ENCODE measurements around the gene GAN. TPM values are rescaled to one million over a fixed set of nuclear protein-coding genes. Genes with fewer than 3 reads are reported as not detected.

The GAN gene
- total RNA-seq, 1 experiment from 2014 or later = 8.7 TPM

GRCh38 chr16:81353895-81354294 is 39.1 kb downstream of the GAN start:
- Histone ChIP-seq H3K36me3 (replicated peaks; ENCODE audit: control insufficient read depth, insufficient read depth, low read length) (peaks cover 11% of the 10 kb centered on the region), H3K27me3 (ENCODE audit: control insufficient read depth, insufficient read depth, low read length) (no peaks in the 10 kb centered on the region), H3K4me3 (ENCODE audit: insufficient read depth, low read depth, low read length) (no peak overlapping the region)
- no peak for DNase-seq

DNA sequence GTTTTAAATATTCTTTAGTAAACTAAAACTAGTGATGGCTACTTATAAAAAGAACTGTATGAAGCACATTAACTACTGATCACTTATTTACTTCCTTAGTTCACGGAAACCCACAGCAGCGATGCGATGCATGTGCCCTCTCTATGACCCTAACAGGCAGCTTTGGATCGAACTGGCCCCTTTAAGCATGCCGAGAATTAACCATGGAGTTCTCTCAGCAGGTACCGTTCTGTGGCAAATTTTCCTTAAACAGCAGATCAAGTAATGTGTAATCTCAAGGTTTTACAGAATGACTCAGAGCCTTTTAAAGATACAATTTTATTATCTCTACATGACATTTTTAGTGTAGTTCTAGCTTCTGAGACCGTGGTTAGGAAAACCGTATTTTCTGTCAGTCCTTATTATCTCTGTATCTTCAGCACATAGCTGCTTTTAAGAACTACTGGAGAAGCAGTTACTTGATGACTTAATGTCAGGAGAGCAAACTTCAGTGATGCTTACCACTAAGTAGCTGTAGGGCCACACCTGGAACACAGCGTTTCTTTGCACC is 43.0 kb downstream of the GAN start:
- H3K27me3 ChIP-seq (ENCODE audit: control insufficient read depth, insufficient read depth, low read length) = no peaks in the 10 kb centered on the region
- DNase-seq = no peak
- no peak overlapping the region for H3K4me3 ChIP-seq (ENCODE audit: insufficient read depth, low read depth, low read length)
- peaks cover 11% of the 10 kb centered on the region for H3K36me3 ChIP-seq (replicated peaks; ENCODE audit: control insufficient read depth, insufficient read depth, low read length)

GRCh38 chr16:81358860-81359259 is 44.1 kb downstream of the GAN start:
- DNase-seq = no peak
- peaks cover 16% of the 10 kb centered on the region for H3K36me3 ChIP-seq (replicated peaks; ENCODE audit: control insufficient read depth, insufficient read depth, low read length)
- H3K4me3 ChIP-seq (ENCODE audit: insufficient read depth, low read depth, low read length) = no peak overlapping the region
- no peaks in the 10 kb centered on the region for H3K27me3 ChIP-seq (ENCODE audit: control insufficient read depth, insufficient read depth, low read length)

- H3K27me3 ChIP-seq (ENCODE audit: control insufficient read depth, insufficient read depth, low read length) = no peaks in the 10 kb centered on the region
- peaks cover 18% of the 10 kb centered on the region for H3K36me3 ChIP-seq (replicated peaks; ENCODE audit: control insufficient read depth, insufficient read depth, low read length)
- H3K4me3 ChIP-seq (ENCODE audit: insufficient read depth, low read depth, low read length) = no peak overlapping the region
- DNase-seq = no peak
Observed at GRCh38 chr16:81360135-81360534, 45.4 kb downstream of the GAN start.

DNA sequence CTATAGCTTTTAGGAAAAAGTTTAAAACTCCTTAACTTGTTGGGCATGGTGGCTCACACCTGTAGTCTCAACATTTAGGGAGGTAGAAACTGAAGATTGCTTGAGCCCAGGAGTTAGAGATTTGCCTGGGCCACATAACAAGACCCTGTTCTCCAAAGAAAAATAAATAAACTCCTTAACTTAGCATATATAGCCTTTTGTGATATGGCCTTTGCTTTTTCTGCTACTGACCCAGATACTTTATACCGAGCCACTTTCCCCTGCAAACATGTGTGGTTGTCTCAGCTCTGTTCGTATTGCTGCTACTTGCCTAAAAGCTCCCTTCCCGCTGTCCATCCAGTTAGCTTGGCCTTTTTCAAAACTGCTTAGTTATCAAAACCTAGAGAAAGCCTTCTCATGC is 51.0 kb downstream of the GAN start:
- Histone ChIP-seq H3K27me3 (ENCODE audit: control insufficient read depth, insufficient read depth, low read length) (no peaks in the 10 kb centered on the region), H3K4me3 (ENCODE audit: insufficient read depth, low read depth, low read length) (no peak overlapping the region), H3K36me3 (replicated peaks; ENCODE audit: control insufficient read depth, insufficient read depth, low read length) (peaks cover 15% of the 10 kb centered on the region)
- DNase-seq = no peak

DNA sequence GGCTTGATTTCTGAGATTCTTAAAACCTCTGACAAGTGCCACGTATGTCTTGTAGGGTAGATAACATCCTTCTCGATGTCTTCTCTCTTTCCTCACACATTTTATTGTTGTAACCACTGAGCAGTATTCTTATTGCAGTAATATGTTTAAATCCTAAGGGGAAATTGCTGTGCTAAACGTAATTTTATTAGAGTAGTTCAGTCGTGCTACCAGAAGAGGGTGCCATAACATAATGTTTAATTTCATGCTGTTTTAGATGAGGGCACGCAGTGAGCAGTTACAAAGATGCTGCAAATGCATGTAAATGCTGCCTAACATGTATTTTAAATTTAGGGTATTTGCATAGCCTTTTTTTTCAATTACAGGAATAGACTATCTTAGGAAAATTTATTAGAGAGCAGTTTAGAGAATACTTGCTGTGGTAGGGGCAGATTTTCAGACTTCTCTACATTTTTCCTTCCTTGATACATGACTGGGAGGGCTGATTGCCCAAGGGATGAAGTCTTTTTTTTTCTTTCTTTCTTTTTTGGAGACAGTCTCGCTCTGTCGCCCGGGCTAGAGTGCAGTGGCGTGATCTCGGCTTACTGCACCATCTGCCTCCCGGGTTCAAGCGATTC is 51.7 kb downstream of the GAN start:
- peaks cover 16% of the 10 kb centered on the region for H3K36me3 ChIP-seq (replicated peaks; ENCODE audit: control insufficient read depth, insufficient read depth, low read length)
- H3K27me3 ChIP-seq (ENCODE audit: control insufficient read depth, insufficient read depth, low read length) = no peaks in the 10 kb centered on the region
- no peak overlapping the region for H3K4me3 ChIP-seq (ENCODE audit: insufficient read depth, low read depth, low read length)
- peak; percentile 56 for DNase-seq

DNA sequence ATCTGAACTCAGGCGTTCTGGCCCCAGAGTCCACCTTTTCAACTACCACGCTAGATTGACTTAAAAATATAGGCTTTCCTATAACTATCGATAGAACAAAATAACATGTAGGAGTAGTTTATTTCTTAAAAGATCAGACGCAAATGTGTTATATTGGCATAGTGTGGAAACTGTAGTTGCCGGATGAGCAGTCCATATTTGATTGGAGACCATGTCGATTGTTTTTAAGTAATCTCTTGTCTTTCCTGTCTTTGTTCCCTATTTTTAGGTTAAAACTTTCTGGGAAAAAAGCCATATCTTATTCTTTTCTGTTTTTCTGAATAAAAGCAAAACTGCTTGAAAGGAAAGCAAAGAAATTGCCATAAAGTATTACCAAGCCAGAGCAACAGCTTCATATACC is 53.1 kb downstream of the GAN start:
- Histone ChIP-seq H3K4me3 (ENCODE audit: insufficient read depth, low read depth, low read length) (no peak overlapping the region), H3K36me3 (replicated peaks; ENCODE audit: control insufficient read depth, insufficient read depth, low read length) (peaks cover 14% of the 10 kb centered on the region), H3K27me3 (ENCODE audit: control insufficient read depth, insufficient read depth, low read length) (no peaks in the 10 kb centered on the region)
- DNase-seq = no peak

DNA sequence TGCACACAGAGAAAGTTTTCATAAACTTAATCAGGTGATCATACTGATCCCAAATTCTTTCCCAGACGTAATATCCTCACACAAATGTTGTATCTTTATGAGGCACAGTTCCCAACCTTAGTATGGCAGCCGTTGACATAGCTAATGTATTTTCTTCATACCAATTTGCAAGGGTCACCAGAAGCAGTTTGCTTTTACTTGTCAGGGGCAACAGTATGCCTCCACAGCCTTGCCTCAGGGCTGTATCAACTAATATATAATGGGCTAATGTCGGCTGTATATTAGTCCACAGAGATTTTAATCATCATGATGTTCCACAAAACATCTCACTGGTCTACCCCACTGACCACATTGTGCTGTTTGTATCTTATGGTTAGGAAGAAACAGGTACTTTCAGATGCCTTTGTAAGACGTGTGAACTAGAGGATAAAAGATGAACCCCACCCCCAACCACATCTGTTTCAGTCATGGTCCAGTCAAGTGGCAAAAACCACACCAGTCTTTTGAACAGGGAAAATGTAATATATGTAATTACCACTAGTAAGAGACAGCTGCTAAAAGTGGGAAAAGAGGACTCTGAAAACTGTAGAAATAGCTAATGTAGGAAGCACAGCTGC is 55.2 kb downstream of the GAN start:
- no peak for DNase-seq
- H3K27me3 ChIP-seq (ENCODE audit: control insufficient read depth, insufficient read depth, low read length) = no peaks in the 10 kb centered on the region
- H3K36me3 ChIP-seq (replicated peaks; ENCODE audit: control insufficient read depth, insufficient read depth, low read length) = peaks cover 8% of the 10 kb centered on the region
- no peak overlapping the region for H3K4me3 ChIP-seq (ENCODE audit: insufficient read depth, low read depth, low read length)

GRCh38 chr16:81371106-81371505 is 56.3 kb downstream of the GAN start:
- H3K27me3 ChIP-seq (ENCODE audit: control insufficient read depth, insufficient read depth, low read length) = no peaks in the 10 kb centered on the region
- H3K4me3 ChIP-seq (ENCODE audit: insufficient read depth, low read depth, low read length) = no peak overlapping the region
- peaks cover 7% of the 10 kb centered on the region for H3K36me3 ChIP-seq (replicated peaks; ENCODE audit: control insufficient read depth, insufficient read depth, low read length)
- no peak for DNase-seq

DNA sequence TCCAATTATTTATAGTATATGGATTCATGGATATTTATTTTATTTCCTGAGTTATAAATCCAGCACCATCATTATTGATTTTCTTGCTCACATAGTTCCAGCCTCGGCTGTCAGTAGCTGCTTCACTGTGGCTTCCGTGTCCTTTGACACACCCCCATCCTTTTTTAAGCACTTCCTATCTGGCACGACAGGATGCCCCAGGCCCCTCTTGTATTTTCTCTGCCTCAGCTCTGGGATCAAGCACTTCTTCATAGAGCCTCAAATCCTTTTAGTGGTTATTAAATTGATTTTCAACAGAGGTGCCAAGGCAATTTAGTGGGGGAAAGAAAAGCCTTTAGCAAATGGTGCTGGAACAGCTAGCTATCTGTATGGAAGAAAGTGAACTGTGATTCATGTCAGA is 59.8 kb downstream of the GAN start:
- no peak for DNase-seq
- Histone ChIP-seq H3K36me3 (replicated peaks; ENCODE audit: control insufficient read depth, insufficient read depth, low read length) (peaks cover 7% of the 10 kb centered on the region), H3K27me3 (ENCODE audit: control insufficient read depth, insufficient read depth, low read length) (no peaks in the 10 kb centered on the region), H3K4me3 (ENCODE audit: insufficient read depth, low read depth, low read length) (no peak overlapping the region)

- Histone ChIP-seq H3K27me3 (ENCODE audit: control insufficient read depth, insufficient read depth, low read length) (no peaks in the 10 kb centered on the region), H3K36me3 (replicated peaks; ENCODE audit: control insufficient read depth, insufficient read depth, low read length) (peaks cover 5% of the 10 kb centered on the region), H3K4me3 (ENCODE audit: insufficient read depth, low read depth, low read length) (no peak overlapping the region)
- no peak for DNase-seq
Observed at GRCh38 chr16:81376880-81377279, 62.1 kb downstream of the GAN start.

DNA sequence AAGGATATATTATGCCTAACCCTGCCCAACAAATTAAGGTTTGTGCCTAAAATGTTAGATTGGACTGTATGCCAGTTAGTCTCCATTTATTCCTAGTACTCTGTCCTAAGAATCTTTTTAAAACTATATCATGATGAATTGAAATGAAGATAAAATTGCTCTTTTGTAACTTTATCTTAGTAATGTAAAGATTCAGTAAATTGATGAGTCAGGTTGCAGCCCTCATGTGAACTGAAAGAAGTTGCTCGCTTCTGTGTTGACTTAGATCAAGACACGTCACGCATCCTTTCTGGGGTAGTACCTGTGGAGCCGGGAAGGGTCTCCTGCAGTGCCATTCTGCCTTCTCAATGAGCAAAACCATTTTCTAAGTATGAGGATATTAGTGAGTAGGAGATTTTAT is 63.3 kb downstream of the GAN start:
- no peak for DNase-seq
- Histone ChIP-seq H3K27me3 (ENCODE audit: control insufficient read depth, insufficient read depth, low read length) (no peaks in the 10 kb centered on the region), H3K4me3 (ENCODE audit: insufficient read depth, low read depth, low read length) (no peak overlapping the region), H3K36me3 (replicated peaks; ENCODE audit: control insufficient read depth, insufficient read depth, low read length) (peaks cover 5% of the 10 kb centered on the region)

GRCh38 chr16:81380932-81381331 is 66.2 kb downstream of the GAN start:
- Histone ChIP-seq H3K27me3 (ENCODE audit: control insufficient read depth, insufficient read depth, low read length) (no peaks in the 10 kb centered on the region), H3K4me3 (ENCODE audit: insufficient read depth, low read depth, low read length) (no peak overlapping the region), H3K36me3 (replicated peaks; ENCODE audit: control insufficient read depth, insufficient read depth, low read length) (peaks cover 6% of the 10 kb centered on the region)
- no peak for DNase-seq

GRCh38 chr16:81384006-81384405 is 69.2 kb downstream of the GAN start:
- Histone ChIP-seq H3K27me3 (ENCODE audit: control insufficient read depth, insufficient read depth, low read length) (no peaks in the 10 kb centered on the region), H3K36me3 (replicated peaks; ENCODE audit: control insufficient read depth, insufficient read depth, low read length) (peaks cover 1% of the 10 kb centered on the region), H3K4me3 (ENCODE audit: insufficient read depth, low read depth, low read length) (no peak overlapping the region)
- DNase-seq = no peak

DNA sequence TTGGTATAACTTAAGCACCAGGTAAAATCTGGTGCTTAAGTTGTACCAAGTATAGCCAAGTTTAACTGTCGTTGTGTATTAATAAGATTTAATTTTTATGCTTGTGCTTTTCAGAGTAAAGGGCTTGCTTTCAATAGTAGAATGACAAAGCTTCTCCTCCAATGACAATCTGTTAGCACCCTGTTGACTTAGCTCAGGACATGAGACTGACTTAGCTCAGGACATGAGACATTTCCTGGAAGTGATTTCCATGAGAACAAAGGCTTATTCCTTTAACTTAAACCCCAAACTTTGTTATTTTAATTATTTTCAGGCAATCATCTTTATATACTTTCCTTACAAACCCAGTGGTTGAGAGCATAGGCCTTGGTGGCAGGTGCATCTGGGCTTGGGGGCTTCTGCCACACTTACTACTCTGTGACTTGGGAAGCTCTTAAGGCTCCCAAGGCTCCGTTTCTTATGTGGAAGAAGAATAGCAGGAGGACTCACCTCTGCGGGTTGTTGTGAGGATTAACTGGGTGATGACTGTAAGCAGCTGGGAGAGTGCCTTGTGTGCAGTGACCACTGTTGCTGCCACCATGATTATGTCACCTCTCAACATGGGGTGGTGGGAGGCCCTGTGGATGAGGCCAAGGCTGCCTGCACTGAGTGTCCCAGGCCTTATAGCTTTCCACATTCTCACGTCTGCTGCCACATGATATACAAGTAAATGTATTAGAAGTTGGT is 70.4 kb downstream of the GAN start:
- DNase-seq = no peak
- Histone ChIP-seq H3K36me3 (replicated peaks; ENCODE audit: control insufficient read depth, insufficient read depth, low read length) (peaks cover 1% of the 10 kb centered on the region), H3K27me3 (ENCODE audit: control insufficient read depth, insufficient read depth, low read length) (no peaks in the 10 kb centered on the region), H3K4me3 (ENCODE audit: insufficient read depth, low read depth, low read length) (no peak overlapping the region)

Measured in H7 (cell line).